Lower leg skin (tissue), 4 donors: Measurements from ENCODE around the gene ZNF324B. TPM values are rescaled to one million over a fixed set of nuclear protein-coding genes. Genes with fewer than 3 reads are reported as not detected.

Experiments
- DNase-seq, 2 donors: peaks; one replicate each; pipeline ENCODE4 v3.0.0-alpha.2; 2019; ENCODE audit warnings: low spot score in 2 of 2
- H3K4me3 ChIP-seq: fragments of 200-600 bp; sonication (generic); 2 replicates; pipeline ENCODE4 v1.5.1; 2017; ENCODE audit warnings: mild to moderate bottlenecking, low read depth; ENCODE audit not compliant: poor library complexity, severe bottlenecking
- POLR2A ChIP-seq, 2 donors: fragments of 450-650 bp; IDR thresholded peaks; one replicate each; pipeline ENCODE4 v1.6.1; 2016 to 2017; ENCODE audit warnings: antibody characterized with exemption in 2 of 2, mild to moderate bottlenecking in 1 of 2, moderate library complexity in 1 of 2
- WGBS, 2 donors: methylation state at CpG; one replicate each; pipeline ENCODE4 v1.1.5; 2018; 5-methylcytosine and 5-hydroxymethylcytosine counted together
- intact Hi-C: fragments of 100-400 bp; cut with DNase I; formaldehyde crosslinking; loops from one replicate; pipeline ENCODE4 v1.15.0; 2023; ENCODE audit warnings: low total_unique reads
- total RNA-seq, 4 donors: library from RNA; depleted of rRNA; stranded (reverse); fragments of >200 nt; gene quantifications; one replicate each; pipeline ENCODE4 v1.1.0, GENCODE V29; 2016
- TF ChIP-seq, protein P1 (sequence below), 3 donors: fragments of 450-650 bp; IDR thresholded peaks; one replicate each; pipeline ENCODE4 v1.5.1; 2016; ENCODE audit warnings: antibody characterized with exemption in 3 of 3, mild to moderate bottlenecking in 3 of 3, moderate library complexity in 2 of 3

Gene ZNF324B
- total RNA-seq, 4 donors from 2014 or later = 15.4 to 21.2 (median 16.6) TPM

DNA sequence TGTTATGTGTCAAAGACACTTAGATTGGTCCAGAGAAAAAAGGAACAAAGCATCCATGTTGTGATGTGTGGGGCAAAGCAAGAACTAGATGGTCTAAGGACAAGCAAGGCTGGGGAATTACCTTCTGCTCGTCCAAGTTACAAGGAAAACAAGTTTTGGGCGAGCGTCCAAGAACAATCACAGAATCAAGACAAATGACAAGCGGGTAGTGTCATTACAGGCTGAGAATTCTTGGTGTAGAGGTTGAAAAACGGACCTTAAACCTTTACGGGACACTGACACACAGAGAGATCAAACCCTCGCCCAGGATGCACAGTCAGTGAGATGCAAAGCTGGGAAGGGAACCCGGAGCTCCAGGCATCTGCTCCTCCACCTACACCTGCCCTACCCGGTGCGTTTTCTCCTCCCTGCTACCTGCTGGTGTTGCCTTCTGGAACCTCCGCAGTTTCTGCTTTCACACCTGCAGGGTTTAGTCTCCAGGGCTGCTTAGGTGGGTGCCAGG is 515 bp upstream of the ZNF324B start:
- TF ChIP-seq POLR2A (IDR thresholded peaks at IDR 0.05) = no peak
- TF ChIP-seq, protein P1, sequence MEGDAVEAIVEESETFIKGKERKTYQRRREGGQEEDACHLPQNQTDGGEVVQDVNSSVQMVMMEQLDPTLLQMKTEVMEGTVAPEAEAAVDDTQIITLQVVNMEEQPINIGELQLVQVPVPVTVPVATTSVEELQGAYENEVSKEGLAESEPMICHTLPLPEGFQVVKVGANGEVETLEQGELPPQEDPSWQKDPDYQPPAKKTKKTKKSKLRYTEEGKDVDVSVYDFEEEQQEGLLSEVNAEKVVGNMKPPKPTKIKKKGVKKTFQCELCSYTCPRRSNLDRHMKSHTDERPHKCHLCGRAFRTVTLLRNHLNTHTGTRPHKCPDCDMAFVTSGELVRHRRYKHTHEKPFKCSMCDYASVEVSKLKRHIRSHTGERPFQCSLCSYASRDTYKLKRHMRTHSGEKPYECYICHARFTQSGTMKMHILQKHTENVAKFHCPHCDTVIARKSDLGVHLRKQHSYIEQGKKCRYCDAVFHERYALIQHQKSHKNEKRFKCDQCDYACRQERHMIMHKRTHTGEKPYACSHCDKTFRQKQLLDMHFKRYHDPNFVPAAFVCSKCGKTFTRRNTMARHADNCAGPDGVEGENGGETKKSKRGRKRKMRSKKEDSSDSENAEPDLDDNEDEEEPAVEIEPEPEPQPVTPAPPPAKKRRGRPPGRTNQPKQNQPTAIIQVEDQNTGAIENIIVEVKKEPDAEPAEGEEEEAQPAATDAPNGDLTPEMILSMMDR (IDR thresholded peaks at IDR 0.05) = no peak
- intact Hi-C loops = no loop called here
- DNase-seq = no peak
- WGBS, 2 donors = 3 to 5% methylated on average over 11 of the region's 11 CpGs
- peak overlapping the region; percentile 79 for H3K4me3 ChIP-seq

DNA sequence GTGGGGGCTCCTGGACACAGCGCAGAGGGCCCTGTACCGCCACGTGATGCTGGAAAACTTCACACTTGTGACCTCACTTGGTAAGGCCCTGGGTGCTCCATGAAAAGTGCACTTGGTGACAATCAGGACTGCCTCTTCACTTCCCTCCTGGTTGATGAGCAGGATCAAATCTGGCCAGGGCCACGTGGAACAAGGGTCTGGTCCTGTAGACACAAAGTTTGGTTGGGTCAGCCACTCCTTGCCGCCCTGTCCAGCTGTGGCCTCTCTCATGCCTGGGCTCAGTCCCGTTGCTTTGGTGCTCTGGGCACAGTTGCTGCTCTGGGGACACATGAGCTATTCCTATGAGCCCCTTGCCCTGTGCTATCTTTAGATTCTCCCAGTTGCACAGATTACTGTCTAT is 2.3 kb downstream of the ZNF324B start:
- WGBS, 2 donors = 94 to 95% methylated on average over 2 to 6 of the region's 6 CpGs
- no peak overlapping the region for H3K4me3 ChIP-seq
- intact Hi-C loops = no loop called here
- DNase-seq = no peak
- no peak for TF ChIP-seq POLR2A (IDR thresholded peaks at IDR 0.05)
- TF ChIP-seq, protein P1 (IDR thresholded peaks at IDR 0.05) = no peak

DNA sequence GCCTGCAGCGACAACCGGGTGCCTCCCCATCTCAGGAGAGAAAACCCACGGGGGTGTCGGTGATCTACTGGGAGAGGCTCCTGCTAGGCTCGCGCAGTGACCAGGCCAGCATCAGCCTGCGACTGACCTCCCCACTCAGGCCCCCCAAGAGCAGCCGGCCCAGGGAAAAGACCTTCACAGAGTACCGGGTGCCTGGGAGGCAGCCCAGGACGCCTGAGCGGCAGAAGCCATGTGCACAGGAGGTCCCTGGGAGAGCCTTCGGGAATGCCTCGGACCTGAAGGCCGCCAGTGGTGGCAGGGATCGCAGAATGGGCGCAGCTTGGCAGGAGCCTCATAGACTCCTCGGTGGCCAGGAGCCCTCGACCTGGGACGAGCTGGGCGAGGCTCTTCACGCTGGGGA is 3.9 kb downstream of the ZNF324B start:
- TF ChIP-seq, protein P1 (IDR thresholded peaks at IDR 0.05) = no peak
- no peak for TF ChIP-seq POLR2A (IDR thresholded peaks at IDR 0.05)
- H3K4me3 ChIP-seq = no peak overlapping the region
- intact Hi-C loops = no loop called here
- WGBS, 2 donors = 93 to 99% methylated on average over 16 to 21 of the region's 21 CpGs
- DNase-seq = no peak

DNA sequence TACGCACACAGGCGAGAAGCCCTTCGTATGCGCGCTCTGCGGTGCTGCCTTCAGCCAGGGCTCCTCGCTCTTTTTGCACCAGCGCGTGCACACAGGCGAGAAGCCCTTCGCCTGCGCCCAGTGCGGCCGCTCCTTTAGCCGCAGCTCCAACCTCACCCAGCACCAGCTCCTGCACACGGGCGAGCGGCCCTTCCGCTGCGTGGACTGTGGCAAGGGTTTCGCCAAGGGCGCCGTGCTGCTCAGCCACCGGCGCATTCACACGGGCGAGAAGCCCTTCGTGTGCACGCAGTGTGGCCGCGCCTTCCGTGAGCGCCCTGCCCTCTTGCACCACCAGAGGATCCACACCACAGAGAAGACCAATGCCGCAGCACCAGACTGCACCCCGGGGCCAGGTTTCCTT is 4.7 kb downstream of the ZNF324B start:
- 96 to 98% methylated on average over 27 to 35 of the region's 35 CpGs for WGBS, 2 donors
- intact Hi-C loops = no loop called here
- no peak overlapping the region for H3K4me3 ChIP-seq
- TF ChIP-seq POLR2A (IDR thresholded peaks at IDR 0.05) = no peak
- TF ChIP-seq, protein P1 (IDR thresholded peaks at IDR 0.05) = no peak
- DNase-seq = no peak

DNA sequence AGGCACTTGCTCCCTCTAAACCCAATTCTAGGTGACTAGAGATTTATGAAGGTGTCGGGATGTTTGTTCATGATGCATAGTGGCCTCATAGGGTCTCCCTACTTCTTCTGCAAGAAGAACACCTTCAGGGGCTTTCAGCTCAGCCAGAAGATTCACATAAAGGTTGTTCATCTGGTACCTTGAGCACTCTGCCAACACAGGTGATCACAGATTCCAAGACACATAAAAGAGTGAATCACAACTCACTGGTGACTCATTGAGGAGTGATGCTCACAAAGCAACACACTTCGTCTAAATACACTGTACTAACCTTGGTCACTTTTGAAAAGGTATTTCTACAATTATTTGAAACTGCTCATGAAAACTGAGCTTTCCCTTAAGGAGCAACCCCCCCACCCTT is 8.6 kb downstream of the ZNF324B start:
- intact Hi-C loops = no loop called here
- 77 to 80% methylated on average over 2 of the region's 2 CpGs for WGBS, 2 donors
- TF ChIP-seq POLR2A (IDR thresholded peaks at IDR 0.05) = no peak
- TF ChIP-seq, protein P1 (IDR thresholded peaks at IDR 0.05) = no peak
- no peak overlapping the region for H3K4me3 ChIP-seq
- no peak for DNase-seq

DNA sequence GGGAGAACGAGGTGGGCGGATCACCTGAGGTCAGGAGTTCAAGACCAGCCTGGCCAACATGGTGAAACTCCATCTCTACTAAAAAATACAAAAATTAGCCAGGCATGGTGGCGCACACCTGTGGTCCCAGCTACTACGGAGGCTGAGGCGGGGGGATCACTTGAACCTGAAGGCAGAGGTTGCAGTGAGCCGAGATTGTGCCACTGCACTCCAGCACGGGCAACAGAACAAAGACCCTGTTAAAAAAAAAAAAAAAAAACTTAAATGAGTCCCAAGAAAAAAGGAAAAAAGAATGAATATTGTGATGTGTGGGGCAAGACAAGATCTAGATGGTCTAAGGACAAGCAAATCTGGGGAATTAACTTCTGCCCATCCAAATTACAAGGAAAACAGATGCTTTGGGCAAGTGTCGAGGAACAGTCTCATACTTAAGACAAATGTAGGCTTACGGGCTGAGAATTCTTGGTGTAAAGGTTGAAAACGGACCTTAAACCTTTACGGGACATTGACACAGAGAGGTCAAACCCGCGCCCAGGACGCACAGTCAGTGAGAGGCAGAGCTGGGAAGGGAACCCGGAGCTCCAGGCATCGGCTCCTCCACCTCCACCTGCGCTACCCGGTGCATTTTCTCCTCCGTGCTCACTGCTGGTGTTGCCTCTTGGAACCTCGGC is 14.8 kb downstream of the ZNF324B start:
- intact Hi-C loops = no loop called here
- WGBS, 2 donors = 36 to 39% methylated on average over 19 to 20 of the region's 20 CpGs
- TF ChIP-seq, protein P1 (IDR thresholded peaks at IDR 0.05) = no peak
- no peak for TF ChIP-seq POLR2A (IDR thresholded peaks at IDR 0.05)
- no peak overlapping the region for H3K4me3 ChIP-seq
- DNase-seq = no peak
